Mucosa of stomach (tissue), 1 donor: ENCODE data around the gene FERMT1.

Source experiments
- H3K27me3 ChIP-seq: one replicate; pipeline ENCODE4 v1.7.0; 2013; ENCODE audit warnings: mild to moderate bottlenecking, low read length; ENCODE audit not compliant: control insufficient read depth, insufficient read depth
- H3K36me3 ChIP-seq: one replicate; pipeline ENCODE4 v1.7.0; 2013; ENCODE audit warnings: low read length; ENCODE audit not compliant: control insufficient read depth, insufficient read depth
- H3K4me1 ChIP-seq: one replicate; pipeline ENCODE4 v1.7.0; 2013; ENCODE audit warnings: mild to moderate bottlenecking, low read length; ENCODE audit not compliant: control insufficient read depth, insufficient read depth
- H3K4me3 ChIP-seq: one replicate; pipeline ENCODE4 v1.7.0; 2013; ENCODE audit warnings: low read length
- H3K9ac ChIP-seq: one replicate; pipeline ENCODE4 v1.7.0; 2013; ENCODE audit warnings: mild to moderate bottlenecking, low read length, moderate library complexity
- H3K9me3 ChIP-seq: one replicate; pipeline ENCODE4 v1.7.0; 2013; ENCODE audit warnings: mild to moderate bottlenecking, low read length, moderate library complexity; ENCODE audit not compliant: control insufficient read depth
- donor health status: Pancreatic carcinoma.

The FERMT1 gene

DNA sequence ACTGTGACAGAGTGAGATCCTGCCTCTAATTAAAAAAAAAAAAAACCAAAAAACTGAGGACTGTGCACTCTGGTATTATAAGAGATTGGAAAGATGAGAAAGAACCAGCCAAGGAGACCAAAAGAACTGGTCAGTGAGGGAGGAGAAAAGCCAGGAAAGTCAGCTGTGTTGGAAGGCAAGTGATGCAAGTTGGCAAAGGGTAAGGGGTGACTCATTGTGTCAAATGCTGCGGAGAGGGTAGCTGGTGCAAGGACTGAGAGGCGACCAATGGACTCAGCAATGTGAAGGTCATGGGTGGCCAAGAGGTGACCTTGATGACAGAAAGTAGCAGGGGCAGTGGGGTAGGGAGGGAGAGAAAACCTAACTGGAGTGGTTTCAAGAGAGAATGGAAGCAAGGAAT, 41.6 kb downstream of the FERMT1 start:
- peaks cover 15% of the 10 kb centered on the region for H3K36me3 ChIP-seq
- H3K27me3 ChIP-seq: no peaks in the 10 kb centered on the region
- peaks cover 5% of the 10 kb centered on the region for H3K4me1 ChIP-seq
- H3K4me3 ChIP-seq: no peak overlapping the region
- no peaks in the 10 kb centered on the region for H3K9me3 ChIP-seq
- H3K9ac ChIP-seq: no peak overlapping the region

DNA sequence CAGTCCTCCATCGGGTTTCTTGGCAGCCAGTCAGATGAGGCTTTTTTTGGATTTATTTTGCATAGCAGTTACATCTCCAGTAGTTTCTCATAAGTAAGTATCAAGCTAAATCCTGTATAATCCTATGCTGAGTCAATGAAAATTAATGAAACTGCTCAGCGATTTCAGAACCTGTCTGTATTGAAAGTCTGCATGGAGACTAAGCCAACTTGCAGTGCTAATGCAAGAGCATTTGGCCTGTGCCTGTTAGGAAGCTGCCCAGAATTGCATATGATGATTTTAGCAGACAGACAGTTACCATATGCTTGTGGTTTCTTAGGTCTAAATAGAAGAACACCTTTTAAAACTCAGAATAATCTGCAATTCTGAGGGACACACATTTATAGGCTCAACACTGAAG, 43.8 kb downstream of the FERMT1 start:
- Histone ChIP-seq H3K27me3 (no peaks in the 10 kb centered on the region), H3K36me3 (peaks cover 14% of the 10 kb centered on the region), H3K9me3 (no peaks in the 10 kb centered on the region), H3K9ac (no peak overlapping the region), H3K4me3 (no peak overlapping the region), H3K4me1 (peaks cover 15% of the 10 kb centered on the region)

DNA sequence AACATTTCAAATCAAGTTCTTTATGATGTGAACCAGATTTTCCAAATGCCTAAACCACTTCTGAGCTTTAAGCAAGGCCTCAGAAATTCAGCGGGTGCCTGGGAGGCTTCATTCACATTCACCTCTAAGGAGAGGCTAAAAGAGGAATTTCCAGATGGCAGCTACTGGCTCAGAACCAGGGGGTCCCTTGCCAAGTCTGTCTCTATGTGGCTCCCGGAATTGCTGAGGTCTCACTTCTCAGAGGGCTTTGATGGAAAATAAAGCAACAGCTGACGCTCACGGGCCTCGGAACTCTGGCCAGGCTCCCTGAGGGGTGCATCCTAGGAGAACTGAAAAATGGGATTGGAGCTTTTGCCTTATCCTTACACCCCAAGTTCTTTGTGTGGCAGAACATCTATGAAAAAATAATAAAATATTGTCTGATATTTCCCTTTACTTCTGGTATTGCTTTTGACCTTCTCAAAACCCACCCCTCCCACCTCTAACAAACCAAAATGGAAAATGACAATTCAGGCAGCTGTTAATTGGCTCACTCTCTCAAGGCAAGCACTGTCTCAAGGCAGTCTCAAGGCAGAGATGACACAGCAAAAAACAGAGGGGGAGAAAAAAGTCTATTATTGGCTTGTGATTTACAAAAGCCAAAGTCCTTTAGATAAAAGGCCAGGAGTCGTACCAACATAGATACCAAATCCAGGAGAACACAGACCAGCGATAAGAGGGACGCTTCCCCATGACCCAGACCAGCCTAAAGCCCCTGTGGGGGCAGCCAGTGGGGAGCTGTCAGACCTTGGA, 47.2 kb downstream of the FERMT1 start:
- Histone ChIP-seq H3K4me1 (peaks cover 16% of the 10 kb centered on the region), H3K36me3 (peaks cover 14% of the 10 kb centered on the region), H3K9ac (no peak overlapping the region), H3K27me3 (no peaks in the 10 kb centered on the region), H3K4me3 (no peak overlapping the region), H3K9me3 (no peaks in the 10 kb centered on the region)

DNA sequence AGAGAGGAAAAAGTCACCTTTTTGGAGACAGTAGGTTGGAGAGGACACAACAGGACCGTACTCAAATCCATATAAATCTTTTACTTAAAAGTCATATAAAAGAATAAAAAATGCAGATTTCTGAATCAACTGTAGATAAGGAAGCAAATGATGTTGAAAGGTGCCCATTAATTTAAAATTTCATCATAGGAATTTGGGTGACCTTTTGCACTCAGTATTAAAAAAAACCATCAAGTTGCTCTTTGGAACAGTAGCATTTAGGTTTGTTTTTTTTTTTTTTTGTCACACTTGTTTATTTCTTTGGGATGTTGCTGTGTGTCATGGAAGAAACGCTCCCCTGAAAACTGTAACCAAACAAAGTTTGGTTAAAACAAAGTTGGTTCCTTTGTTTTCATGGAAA, 48.0 kb downstream of the FERMT1 start:
- Histone ChIP-seq H3K9me3 (no peaks in the 10 kb centered on the region), H3K36me3 (peaks cover 14% of the 10 kb centered on the region), H3K27me3 (no peaks in the 10 kb centered on the region), H3K4me3 (no peak overlapping the region), H3K4me1 (peaks cover 16% of the 10 kb centered on the region), H3K9ac (no peak overlapping the region)

DNA sequence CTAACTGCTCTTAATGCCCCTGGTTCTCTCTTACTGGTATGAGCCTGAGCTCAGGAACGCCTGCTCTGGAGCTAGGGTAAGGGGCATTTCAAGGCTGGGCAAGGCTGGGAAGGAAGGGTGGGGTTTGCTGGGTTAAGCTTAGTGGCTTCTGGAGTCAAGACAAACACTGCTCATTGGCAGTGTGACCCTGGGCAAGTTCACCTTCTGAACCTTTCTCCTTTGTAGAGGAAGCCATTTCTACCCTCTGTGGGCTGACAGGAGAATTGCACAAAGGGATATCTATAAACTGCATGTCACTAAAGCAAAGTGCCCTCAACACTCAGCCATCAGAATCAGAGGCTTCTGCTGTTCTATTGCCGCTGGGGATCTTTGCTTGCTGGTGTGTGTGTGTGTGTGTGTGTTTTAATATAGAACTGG, 48.7 kb downstream of the FERMT1 start:
- Histone ChIP-seq H3K9ac (no peak overlapping the region), H3K4me1 (peaks cover 16% of the 10 kb centered on the region), H3K4me3 (no peak overlapping the region), H3K9me3 (no peaks in the 10 kb centered on the region), H3K36me3 (peaks cover 14% of the 10 kb centered on the region), H3K27me3 (no peaks in the 10 kb centered on the region)

DNA sequence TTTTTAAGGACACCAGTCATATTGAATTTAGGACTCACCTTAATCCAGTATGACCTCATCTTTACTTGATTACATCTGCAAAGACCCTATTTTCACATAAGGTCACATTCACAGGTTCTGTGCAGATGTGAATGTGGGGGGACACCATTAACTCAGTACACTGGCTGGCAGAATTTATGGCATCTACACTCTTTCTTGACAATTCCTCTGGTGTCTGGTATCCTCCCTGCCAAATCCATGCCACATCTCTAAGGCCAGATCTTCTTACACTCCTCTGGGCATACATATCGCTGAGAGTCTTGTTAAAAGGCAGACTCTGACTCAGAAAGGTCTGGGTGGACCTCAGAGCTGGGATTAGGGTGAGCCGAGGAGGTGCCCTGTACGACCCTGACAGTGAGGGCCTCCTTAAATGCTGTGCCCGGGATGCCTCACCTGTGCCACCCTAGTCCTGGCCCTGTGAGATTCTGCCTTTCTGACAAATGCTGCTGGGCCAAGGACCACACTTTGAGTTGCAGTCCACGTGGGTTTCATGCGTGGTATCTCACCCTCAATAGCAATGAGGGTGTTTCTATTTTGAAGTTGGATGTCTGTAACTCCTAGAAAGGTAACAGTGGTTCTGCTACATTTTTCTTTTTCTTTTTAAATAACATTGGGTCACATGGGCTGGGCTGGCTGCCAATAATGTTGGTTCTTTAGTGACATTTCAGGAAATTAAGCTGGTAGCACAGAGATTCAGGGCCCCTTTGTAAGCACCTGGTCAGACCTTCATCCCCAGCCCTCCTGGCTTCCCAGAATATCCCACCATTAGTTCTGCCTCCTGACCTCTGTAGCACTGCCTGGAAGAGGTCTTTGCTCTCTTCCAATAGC, 51.8 kb downstream of the FERMT1 start:
- no peaks in the 10 kb centered on the region for H3K27me3 ChIP-seq
- no peaks in the 10 kb centered on the region for H3K9me3 ChIP-seq
- H3K4me1 ChIP-seq: peaks cover 21% of the 10 kb centered on the region
- no peak overlapping the region for H3K4me3 ChIP-seq
- H3K36me3 ChIP-seq: peaks cover 4% of the 10 kb centered on the region
- no peak overlapping the region for H3K9ac ChIP-seq

DNA sequence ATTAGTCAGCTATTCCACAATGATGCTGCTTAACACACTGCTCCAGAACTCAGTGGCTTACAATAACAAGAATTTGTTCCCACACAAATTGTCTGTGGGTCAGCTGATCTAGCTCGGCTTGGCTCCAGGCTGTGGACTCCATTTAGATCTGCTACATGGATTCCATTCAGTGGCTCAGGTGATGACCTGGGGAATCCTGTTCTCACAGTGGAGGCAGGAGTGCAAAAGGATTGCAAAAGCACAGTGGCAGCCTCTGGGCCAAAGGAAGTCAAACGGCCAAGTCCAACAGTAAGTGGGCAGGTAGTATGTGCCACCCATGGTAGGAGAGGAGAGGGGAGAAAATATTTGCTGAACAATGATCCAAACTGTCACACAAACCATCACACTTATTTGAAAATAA, 53.2 kb downstream of the FERMT1 start:
- no peak overlapping the region for H3K9ac ChIP-seq
- H3K4me1 ChIP-seq: peaks cover 18% of the 10 kb centered on the region
- no peaks in the 10 kb centered on the region for H3K27me3 ChIP-seq
- no peaks in the 10 kb centered on the region for H3K9me3 ChIP-seq
- no peaks in the 10 kb centered on the region for H3K36me3 ChIP-seq
- no peak overlapping the region for H3K4me3 ChIP-seq

DNA sequence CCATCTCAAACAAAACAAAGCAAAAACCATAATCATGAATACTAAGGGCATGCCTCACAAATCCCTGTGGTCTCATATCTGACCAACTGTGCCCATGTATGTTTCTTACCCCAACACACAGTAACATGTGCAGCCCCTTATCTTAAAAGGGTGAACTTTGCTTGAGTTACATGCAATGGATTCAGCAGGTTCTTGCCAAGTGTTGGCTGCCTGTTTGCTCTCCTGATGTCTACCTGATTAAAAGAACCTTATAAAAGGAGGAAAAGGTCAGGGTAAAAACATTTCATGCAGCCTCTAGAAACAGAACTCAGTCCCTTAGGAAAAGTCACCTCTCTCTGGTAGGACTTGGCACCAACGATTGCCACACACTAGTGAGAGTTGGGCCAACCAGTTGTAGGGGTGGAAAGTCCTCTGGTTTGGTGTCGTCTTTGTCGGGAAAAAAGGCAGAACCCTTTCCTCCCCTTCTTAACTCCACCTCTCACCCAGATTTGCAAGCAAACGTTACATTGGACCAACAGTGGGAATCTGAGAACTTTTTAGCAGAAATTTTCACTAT, 55.0 kb downstream of the FERMT1 start:
- no peaks in the 10 kb centered on the region for H3K9me3 ChIP-seq
- no peaks in the 10 kb centered on the region for H3K36me3 ChIP-seq

DNA sequence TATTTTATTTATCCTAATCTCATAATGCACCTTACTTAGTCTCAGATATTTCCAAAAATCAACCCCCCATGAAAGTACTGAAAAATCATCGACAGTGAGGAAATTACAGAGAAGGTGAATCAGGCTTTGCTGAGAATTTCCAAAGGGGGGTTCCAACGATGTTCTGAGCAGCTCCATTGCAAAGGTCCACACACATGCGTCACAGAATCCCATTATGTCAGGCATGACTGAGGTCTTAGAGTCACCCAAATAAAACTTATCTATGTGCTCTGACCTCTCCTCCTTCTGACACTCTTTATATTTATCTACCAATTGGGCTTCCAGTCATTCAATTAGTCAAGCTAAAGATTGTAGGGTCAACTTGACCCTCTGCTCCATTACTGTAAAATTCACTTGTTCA, 56.2 kb downstream of the FERMT1 start:
- no peaks in the 10 kb centered on the region for H3K36me3 ChIP-seq
- H3K27me3 ChIP-seq: no peaks in the 10 kb centered on the region
- H3K9me3 ChIP-seq: no peaks in the 10 kb centered on the region
- no peak overlapping the region for H3K9ac ChIP-seq
- no peak overlapping the region for H3K4me3 ChIP-seq
- peaks cover 11% of the 10 kb centered on the region for H3K4me1 ChIP-seq

More for the DNA sequence above, 55.0 kb downstream of the FERMT1 start:
- Histone ChIP-seq H3K4me3 (no peak overlapping the region), H3K9ac (no peak overlapping the region), H3K4me1 (peaks cover 11% of the 10 kb centered on the region), H3K27me3 (no peaks in the 10 kb centered on the region)

DNA sequence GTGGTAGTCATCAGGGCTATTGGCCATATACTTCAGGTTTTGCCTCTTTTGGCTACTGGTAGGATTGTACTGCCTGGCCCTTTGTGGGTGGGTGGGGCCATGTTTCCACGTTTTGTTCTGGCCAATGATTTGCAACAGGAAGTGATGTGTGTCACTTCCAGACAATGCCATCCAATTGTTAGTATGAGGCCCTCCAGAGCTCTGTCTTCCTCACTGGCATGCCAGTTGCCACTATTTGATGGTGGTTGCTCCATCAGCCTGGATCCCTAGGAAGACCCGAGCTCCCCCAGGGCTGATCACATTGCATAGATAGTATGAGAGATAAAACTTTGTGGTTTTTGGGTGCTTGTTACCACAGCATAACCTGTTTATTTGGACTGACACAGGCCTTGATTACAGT, 61.3 kb downstream of the FERMT1 start:
- Histone ChIP-seq H3K27me3 (no peaks in the 10 kb centered on the region), H3K9me3 (no peaks in the 10 kb centered on the region), H3K4me1 (peaks cover 22% of the 10 kb centered on the region), H3K4me3 (no peak overlapping the region), H3K36me3 (no peaks in the 10 kb centered on the region), H3K9ac (no peak overlapping the region)

DNA sequence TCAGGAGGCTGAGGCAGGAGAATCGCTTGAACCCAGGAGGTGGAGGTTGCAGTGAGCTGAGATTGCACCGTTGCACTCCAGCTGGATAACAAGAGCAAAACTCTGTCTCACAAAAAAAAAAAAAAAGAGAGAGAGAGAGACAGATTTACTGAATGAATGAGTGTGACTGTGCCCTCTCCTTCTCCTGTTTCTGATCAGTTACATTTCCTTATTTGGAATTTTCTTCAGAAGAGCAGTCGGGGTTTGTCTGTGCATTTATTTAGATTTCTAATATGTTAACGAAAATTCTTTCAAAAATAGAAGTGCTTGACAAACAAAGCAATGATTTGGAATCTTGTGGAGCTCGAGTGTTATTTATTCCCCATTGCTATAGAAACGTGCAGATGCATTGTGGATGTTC, 62.6 kb downstream of the FERMT1 start:
- H3K27me3 ChIP-seq: no peaks in the 10 kb centered on the region
- H3K36me3 ChIP-seq: no peaks in the 10 kb centered on the region
- H3K4me1 ChIP-seq: peaks cover 22% of the 10 kb centered on the region
- H3K9me3 ChIP-seq: no peaks in the 10 kb centered on the region
- no peak overlapping the region for H3K4me3 ChIP-seq
- H3K9ac ChIP-seq: no peak overlapping the region

DNA sequence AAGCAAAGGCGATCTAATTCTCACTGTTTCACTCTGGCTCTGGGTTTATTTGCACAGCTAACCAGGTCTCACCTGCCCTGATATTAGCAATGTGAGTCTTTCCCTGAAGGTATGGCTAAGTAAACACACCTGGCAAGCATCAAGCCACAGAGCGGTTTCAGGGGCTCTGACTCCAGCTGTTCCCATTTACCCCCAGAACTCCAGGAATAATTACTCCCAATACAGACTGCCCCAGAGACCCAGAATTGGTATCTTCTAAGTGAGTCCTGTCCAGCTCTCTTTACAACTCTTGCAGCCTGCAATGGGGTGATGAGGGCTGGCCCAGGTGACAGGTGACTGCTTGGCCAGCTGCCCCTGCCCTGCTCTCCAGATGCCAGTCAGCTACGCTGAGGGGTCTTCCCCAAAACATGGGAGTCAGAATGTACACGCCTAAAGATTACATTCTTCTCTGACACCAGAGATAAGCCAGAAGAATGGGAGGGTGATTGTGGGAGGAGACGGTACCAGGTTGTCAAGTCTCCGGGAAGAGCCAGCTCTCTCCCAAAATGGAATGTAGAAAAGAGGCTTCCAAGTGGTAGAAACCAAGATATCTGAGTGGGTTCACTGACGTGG, 64.0 kb downstream of the FERMT1 start:
- H3K4me3 ChIP-seq: no peak overlapping the region
- H3K9ac ChIP-seq: no peak overlapping the region
- H3K27me3 ChIP-seq: peaks cover 3% of the 10 kb centered on the region
- peaks cover 22% of the 10 kb centered on the region for H3K4me1 ChIP-seq
- H3K9me3 ChIP-seq: no peaks in the 10 kb centered on the region
- no peaks in the 10 kb centered on the region for H3K36me3 ChIP-seq
